Measurements from ENCODE around the gene ANKIB1. TPM values are rescaled to one million over a fixed set of nuclear protein-coding genes. Genes with fewer than 3 reads are reported as not detected.

The ANKIB1 gene
- total and polyA plus RNA-seq, 9 of the 15 experiments (the other 6 are each of a cell fraction or from before 2014, with no cell fraction given): 5.9 to 25.2 (median 16.1) TPM

DNA sequence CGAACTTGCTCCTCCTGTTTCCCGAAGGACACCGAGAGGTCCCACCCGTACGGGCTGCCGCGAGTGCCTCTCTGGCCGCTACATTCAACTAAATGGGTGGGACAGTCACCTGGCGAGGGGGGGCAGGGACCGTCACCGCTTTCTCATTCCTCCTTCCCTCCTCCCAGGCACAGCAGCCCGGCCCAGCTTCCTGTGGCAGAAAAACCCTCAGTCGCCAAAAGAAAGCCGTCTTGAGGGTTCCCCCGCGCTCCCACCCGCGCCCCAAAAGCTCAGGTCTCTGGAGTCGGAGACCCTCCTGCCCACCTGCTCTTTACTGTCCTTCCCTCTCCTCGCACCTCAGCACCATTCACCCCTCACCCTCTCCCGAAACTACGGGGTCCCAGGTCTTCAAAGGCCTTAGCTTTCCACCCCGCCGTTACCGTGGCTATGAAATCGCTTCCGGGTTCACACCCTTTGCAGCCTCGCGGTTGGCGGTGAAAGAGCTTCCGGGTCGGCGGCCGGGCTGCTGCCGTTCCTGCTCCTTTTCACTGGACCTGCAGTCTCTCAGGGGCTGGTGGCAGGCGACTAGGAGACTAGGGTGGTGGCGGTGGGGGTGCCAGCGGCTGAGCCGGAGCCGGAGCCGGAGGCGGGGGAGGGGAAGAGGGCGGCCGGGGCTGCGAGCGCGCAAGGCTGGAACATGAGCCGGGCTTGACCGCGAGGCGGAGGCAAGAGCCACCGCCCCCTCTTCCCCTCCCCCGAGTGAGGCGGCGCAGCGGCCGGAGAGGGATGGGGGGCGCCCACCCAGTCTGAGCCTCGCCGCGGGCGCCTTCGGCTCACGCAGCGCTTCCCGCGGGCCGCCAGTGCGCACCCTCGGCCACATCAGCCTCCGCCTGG is at the start of gene ANKIB1, which contains the start of gene KRIT1 (continued):
- TF ChIP-seq, protein P1, sequence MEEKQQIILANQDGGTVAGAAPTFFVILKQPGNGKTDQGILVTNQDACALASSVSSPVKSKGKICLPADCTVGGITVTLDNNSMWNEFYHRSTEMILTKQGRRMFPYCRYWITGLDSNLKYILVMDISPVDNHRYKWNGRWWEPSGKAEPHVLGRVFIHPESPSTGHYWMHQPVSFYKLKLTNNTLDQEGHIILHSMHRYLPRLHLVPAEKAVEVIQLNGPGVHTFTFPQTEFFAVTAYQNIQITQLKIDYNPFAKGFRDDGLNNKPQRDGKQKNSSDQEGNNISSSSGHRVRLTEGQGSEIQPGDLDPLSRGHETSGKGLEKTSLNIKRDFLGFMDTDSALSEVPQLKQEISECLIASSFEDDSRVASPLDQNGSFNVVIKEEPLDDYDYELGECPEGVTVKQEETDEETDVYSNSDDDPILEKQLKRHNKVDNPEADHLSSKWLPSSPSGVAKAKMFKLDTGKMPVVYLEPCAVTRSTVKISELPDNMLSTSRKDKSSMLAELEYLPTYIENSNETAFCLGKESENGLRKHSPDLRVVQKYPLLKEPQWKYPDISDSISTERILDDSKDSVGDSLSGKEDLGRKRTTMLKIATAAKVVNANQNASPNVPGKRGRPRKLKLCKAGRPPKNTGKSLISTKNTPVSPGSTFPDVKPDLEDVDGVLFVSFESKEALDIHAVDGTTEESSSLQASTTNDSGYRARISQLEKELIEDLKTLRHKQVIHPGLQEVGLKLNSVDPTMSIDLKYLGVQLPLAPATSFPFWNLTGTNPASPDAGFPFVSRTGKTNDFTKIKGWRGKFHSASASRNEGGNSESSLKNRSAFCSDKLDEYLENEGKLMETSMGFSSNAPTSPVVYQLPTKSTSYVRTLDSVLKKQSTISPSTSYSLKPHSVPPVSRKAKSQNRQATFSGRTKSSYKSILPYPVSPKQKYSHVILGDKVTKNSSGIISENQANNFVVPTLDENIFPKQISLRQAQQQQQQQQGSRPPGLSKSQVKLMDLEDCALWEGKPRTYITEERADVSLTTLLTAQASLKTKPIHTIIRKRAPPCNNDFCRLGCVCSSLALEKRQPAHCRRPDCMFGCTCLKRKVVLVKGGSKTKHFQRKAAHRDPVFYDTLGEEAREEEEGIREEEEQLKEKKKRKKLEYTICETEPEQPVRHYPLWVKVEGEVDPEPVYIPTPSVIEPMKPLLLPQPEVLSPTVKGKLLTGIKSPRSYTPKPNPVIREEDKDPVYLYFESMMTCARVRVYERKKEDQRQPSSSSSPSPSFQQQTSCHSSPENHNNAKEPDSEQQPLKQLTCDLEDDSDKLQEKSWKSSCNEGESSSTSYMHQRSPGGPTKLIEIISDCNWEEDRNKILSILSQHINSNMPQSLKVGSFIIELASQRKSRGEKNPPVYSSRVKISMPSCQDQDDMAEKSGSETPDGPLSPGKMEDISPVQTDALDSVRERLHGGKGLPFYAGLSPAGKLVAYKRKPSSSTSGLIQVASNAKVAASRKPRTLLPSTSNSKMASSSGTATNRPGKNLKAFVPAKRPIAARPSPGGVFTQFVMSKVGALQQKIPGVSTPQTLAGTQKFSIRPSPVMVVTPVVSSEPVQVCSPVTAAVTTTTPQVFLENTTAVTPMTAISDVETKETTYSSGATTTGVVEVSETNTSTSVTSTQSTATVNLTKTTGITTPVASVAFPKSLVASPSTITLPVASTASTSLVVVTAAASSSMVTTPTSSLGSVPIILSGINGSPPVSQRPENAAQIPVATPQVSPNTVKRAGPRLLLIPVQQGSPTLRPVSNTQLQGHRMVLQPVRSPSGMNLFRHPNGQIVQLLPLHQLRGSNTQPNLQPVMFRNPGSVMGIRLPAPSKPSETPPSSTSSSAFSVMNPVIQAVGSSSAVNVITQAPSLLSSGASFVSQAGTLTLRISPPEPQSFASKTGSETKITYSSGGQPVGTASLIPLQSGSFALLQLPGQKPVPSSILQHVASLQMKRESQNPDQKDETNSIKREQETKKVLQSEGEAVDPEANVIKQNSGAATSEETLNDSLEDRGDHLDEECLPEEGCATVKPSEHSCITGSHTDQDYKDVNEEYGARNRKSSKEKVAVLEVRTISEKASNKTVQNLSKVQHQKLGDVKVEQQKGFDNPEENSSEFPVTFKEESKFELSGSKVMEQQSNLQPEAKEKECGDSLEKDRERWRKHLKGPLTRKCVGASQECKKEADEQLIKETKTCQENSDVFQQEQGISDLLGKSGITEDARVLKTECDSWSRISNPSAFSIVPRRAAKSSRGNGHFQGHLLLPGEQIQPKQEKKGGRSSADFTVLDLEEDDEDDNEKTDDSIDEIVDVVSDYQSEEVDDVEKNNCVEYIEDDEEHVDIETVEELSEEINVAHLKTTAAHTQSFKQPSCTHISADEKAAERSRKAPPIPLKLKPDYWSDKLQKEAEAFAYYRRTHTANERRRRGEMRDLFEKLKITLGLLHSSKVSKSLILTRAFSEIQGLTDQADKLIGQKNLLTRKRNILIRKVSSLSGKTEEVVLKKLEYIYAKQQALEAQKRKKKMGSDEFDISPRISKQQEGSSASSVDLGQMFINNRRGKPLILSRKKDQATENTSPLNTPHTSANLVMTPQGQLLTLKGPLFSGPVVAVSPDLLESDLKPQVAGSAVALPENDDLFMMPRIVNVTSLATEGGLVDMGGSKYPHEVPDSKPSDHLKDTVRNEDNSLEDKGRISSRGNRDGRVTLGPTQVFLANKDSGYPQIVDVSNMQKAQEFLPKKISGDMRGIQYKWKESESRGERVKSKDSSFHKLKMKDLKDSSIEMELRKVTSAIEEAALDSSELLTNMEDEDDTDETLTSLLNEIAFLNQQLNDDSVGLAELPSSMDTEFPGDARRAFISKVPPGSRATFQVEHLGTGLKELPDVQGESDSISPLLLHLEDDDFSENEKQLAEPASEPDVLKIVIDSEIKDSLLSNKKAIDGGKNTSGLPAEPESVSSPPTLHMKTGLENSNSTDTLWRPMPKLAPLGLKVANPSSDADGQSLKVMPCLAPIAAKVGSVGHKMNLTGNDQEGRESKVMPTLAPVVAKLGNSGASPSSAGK (IDR thresholded peaks at IDR 0.05): peak; percentile 80
- no peak for TF ChIP-seq PURB (CRISPR knock-in tag; IDR thresholded peaks at IDR 0.05; ENCODE audit: low read depth)
- TF ChIP-seq, protein P2, sequence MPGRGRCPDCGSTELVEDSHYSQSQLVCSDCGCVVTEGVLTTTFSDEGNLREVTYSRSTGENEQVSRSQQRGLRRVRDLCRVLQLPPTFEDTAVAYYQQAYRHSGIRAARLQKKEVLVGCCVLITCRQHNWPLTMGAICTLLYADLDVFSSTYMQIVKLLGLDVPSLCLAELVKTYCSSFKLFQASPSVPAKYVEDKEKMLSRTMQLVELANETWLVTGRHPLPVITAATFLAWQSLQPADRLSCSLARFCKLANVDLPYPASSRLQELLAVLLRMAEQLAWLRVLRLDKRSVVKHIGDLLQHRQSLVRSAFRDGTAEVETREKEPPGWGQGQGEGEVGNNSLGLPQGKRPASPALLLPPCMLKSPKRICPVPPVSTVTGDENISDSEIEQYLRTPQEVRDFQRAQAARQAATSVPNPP (IDR thresholded peaks at IDR 0.05; ENCODE audit: borderline replicate concordance, insufficient read depth, insufficient read length): no peak
- TF ChIP-seq, protein P3, sequence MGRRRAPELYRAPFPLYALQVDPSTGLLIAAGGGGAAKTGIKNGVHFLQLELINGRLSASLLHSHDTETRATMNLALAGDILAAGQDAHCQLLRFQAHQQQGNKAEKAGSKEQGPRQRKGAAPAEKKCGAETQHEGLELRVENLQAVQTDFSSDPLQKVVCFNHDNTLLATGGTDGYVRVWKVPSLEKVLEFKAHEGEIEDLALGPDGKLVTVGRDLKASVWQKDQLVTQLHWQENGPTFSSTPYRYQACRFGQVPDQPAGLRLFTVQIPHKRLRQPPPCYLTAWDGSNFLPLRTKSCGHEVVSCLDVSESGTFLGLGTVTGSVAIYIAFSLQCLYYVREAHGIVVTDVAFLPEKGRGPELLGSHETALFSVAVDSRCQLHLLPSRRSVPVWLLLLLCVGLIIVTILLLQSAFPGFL (CRISPR knock-in tag; IDR thresholded peaks at IDR 0.05): peak; percentile 97; the same call in 1 of the 2 replicates
- TF ChIP-seq, protein P4, sequence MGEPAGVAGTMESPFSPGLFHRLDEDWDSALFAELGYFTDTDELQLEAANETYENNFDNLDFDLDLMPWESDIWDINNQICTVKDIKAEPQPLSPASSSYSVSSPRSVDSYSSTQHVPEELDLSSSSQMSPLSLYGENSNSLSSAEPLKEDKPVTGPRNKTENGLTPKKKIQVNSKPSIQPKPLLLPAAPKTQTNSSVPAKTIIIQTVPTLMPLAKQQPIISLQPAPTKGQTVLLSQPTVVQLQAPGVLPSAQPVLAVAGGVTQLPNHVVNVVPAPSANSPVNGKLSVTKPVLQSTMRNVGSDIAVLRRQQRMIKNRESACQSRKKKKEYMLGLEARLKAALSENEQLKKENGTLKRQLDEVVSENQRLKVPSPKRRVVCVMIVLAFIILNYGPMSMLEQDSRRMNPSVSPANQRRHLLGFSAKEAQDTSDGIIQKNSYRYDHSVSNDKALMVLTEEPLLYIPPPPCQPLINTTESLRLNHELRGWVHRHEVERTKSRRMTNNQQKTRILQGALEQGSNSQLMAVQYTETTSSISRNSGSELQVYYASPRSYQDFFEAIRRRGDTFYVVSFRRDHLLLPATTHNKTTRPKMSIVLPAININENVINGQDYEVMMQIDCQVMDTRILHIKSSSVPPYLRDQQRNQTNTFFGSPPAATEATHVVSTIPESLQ (CRISPR knock-in tag; IDR thresholded peaks at IDR 0.05): peak; percentile 30; the same call in 1 of the 2 replicates

All from K562 (cell line).